Activated T-cell treated with anti-CD3 and anti-CD28 coated beads, Interleukin-2, amount 50 U/mL, for 72 hours (primary cell): Measurements from ENCODE around the gene SPRYD3. TPM values are rescaled to one million over a fixed set of nuclear protein-coding genes. Genes with fewer than 3 reads are reported as not detected.

ENCODE experiments used
- ATAC-seq, 2 donors: fragments of 150-1000 bp; cut with Tn5 transposase; replicated peaks in 1 of 2; 2 replicates each; pipeline ENCODE4 v1.10.0; 2021; ENCODE audit warnings: moderate library complexity in 2 of 2, mild to moderate bottlenecking in 1 of 2
- DNase-seq, 2 donors: peaks; one replicate each; pipeline ENCODE4 v3.0.0; 2021 to 2022; ENCODE audit warnings: mixed read lengths in 1 of 2
- H3K27ac Mint-ChIP-seq: one replicate; pipeline ENCODE4 v1.8.0; 2022; ENCODE audit warnings: mild to moderate bottlenecking, moderate library complexity, mixed read lengths
- H3K27me3 Mint-ChIP-seq: one replicate; pipeline ENCODE4 v1.8.0; 2022; ENCODE audit warnings: low read depth, mixed read lengths
- H3K36me3 Mint-ChIP-seq, 2 donors: one replicate each; pipeline ENCODE4 v1.8.0; 2022; ENCODE audit warnings: mixed read lengths in 2 of 2, mild to moderate bottlenecking in 1 of 2; ENCODE audit not compliant: insufficient read depth in 2 of 2
- H3K4me1 Mint-ChIP-seq: one replicate; pipeline ENCODE4 v1.8.0; 2022; ENCODE audit warnings: low read depth, mixed read lengths
- H3K4me3 Mint-ChIP-seq, 2 donors: one replicate each; pipeline ENCODE4 v1.8.0; 2022; ENCODE audit warnings: mild to moderate bottlenecking in 2 of 2, mixed read lengths in 2 of 2, moderate library complexity in 2 of 2
- H3K9me3 Mint-ChIP-seq, 2 donors: one replicate each; pipeline ENCODE4 v1.8.0; 2022; ENCODE audit warnings: mixed read lengths in 2 of 2
- total RNA-seq, 2 donors: library from RNA; stranded (reverse); gene quantifications; one replicate each; pipeline ENCODE4 v1.2.3, GENCODE V29; 2022

SPRYD3 gene
- total RNA-seq, 2 donors from 2014 or later = 30.0 to 31.5 TPM

GRCh38 chr12:53067993-53068770 lies 11.0 kb downstream of the SPRYD3 start:
- Mint-ChIP-seq H3K27me3 (no peaks in the 10 kb centered on the region), H3K4me1 (peaks cover 26% of the 10 kb centered on the region), H3K9me3 (no peaks in the 10 kb centered on the region), H3K36me3 (peaks cover 3 to 8% of the 10 kb centered on the region in 2 donors), H3K4me3 (no peak overlapping the region), H3K27ac (no peak overlapping the region)
- DNase-seq (no peak), ATAC-seq (no peak)

- H3K27me3 Mint-ChIP-seq = no peaks in the 10 kb centered on the region
- H3K27ac Mint-ChIP-seq = peak overlapping the region; percentile 34
- peak; percentile 34 to 45 for ATAC-seq
- H3K9me3 Mint-ChIP-seq = no peaks in the 10 kb centered on the region
- no peak for DNase-seq
- H3K4me3 Mint-ChIP-seq = no peak overlapping the region
- peaks cover 26% of the 10 kb centered on the region for H3K4me1 Mint-ChIP-seq
- peaks cover 0 to 8% of the 10 kb centered on the region in 2 donors for H3K36me3 Mint-ChIP-seq
These were observed 11.9 kb downstream of the SPRYD3 start for GRCh38 chr12:53067074-53067992.

GRCh38 chr12:53065975-53066931 lies 12.9 kb downstream of the SPRYD3 start:
- no peaks in the 10 kb centered on the region for H3K27me3 Mint-ChIP-seq
- H3K36me3 Mint-ChIP-seq = peaks cover 0 to 8% of the 10 kb centered on the region in 2 donors
- peak overlapping the region; percentile 40 for H3K27ac Mint-ChIP-seq
- H3K4me3 Mint-ChIP-seq = no peak overlapping the region
- peak; percentile 71 to 81 for DNase-seq
- peaks cover 21% of the 10 kb centered on the region for H3K4me1 Mint-ChIP-seq
- H3K9me3 Mint-ChIP-seq = no peaks in the 10 kb centered on the region
- peak; percentile 73 for ATAC-seq

- ATAC-seq (no peak), DNase-seq (no peak)
- no peaks in the 10 kb centered on the region for H3K27me3 Mint-ChIP-seq
- H3K36me3 Mint-ChIP-seq = peaks cover 0 to 8% of the 10 kb centered on the region in 2 donors
- H3K9me3 Mint-ChIP-seq = no peaks in the 10 kb centered on the region
- H3K4me1 Mint-ChIP-seq = peaks cover 21% of the 10 kb centered on the region
- no peak overlapping the region for H3K4me3 Mint-ChIP-seq
- no peak overlapping the region for H3K27ac Mint-ChIP-seq
These were observed 13.7 kb downstream of the SPRYD3 start for GRCh38 chr12:53065470-53065869.

- DNase-seq (no peak), ATAC-seq (no peak)
- H3K27ac Mint-ChIP-seq = no peak overlapping the region
- H3K27me3 Mint-ChIP-seq = no peaks in the 10 kb centered on the region
- no peak overlapping the region for H3K4me3 Mint-ChIP-seq
- H3K9me3 Mint-ChIP-seq = no peaks in the 10 kb centered on the region
- H3K4me1 Mint-ChIP-seq = peaks cover 21% of the 10 kb centered on the region
- peaks cover 0 to 8% of the 10 kb centered on the region in 2 donors for H3K36me3 Mint-ChIP-seq
These were observed 14.4 kb downstream of the SPRYD3 start for GRCh38 chr12:53064613-53065436.

GRCh38 chr12:53063708-53064612 lies 15.2 kb downstream of the SPRYD3 start:
- H3K27me3 Mint-ChIP-seq = no peaks in the 10 kb centered on the region

GRCh38 chr12:53062977-53063707 lies 16.0 kb downstream of the SPRYD3 start:
- Mint-ChIP-seq H3K4me1 (peaks cover 21% of the 10 kb centered on the region), H3K9me3 (no peaks in the 10 kb centered on the region), H3K4me3 (no peak overlapping the region), H3K27ac (no peak overlapping the region), H3K27me3 (no peaks in the 10 kb centered on the region), H3K36me3 (peaks cover 0 to 8% of the 10 kb centered on the region in 2 donors)
- no peak for DNase-seq
- no peak for ATAC-seq

More at GRCh38 chr12:53063708-53064612, 15.2 kb downstream of the SPRYD3 start:
- no peaks in the 10 kb centered on the region for H3K9me3 Mint-ChIP-seq
- H3K27ac Mint-ChIP-seq = no peak overlapping the region
- H3K36me3 Mint-ChIP-seq = peaks cover 0 to 8% of the 10 kb centered on the region in 2 donors
- no peak overlapping the region for H3K4me3 Mint-ChIP-seq
- DNase-seq (no peak), ATAC-seq (no peak)
- peaks cover 21% of the 10 kb centered on the region for H3K4me1 Mint-ChIP-seq

GRCh38 chr12:53062011-53062961 lies 16.9 kb downstream of the SPRYD3 start:
- no peak overlapping the region for H3K27ac Mint-ChIP-seq
- H3K9me3 Mint-ChIP-seq = no peaks in the 10 kb centered on the region
- peaks cover 0 to 8% of the 10 kb centered on the region in 2 donors for H3K36me3 Mint-ChIP-seq
- H3K4me3 Mint-ChIP-seq = no peak overlapping the region
- ATAC-seq = no peak
- no peak for DNase-seq
- peaks cover 21% of the 10 kb centered on the region for H3K4me1 Mint-ChIP-seq
- H3K27me3 Mint-ChIP-seq = no peaks in the 10 kb centered on the region

GRCh38 chr12:53061404-53062010 lies 17.7 kb downstream of the SPRYD3 start:
- ATAC-seq (no peak), DNase-seq (no peak)
- Mint-ChIP-seq H3K27ac (no peak overlapping the region), H3K4me3 (no peak overlapping the region), H3K9me3 (no peaks in the 10 kb centered on the region), H3K36me3 (peaks cover 0 to 8% of the 10 kb centered on the region in 2 donors), H3K27me3 (no peaks in the 10 kb centered on the region), H3K4me1 (peaks cover 13% of the 10 kb centered on the region)
